GM12865 (cell line): ENCODE data around the gene INPP5E.

Source experiments
- DNase-seq: peaks from one replicate; pipeline ENCODE4 v3.0.0; 2010; ENCODE audit warnings: low read depth
- H3K4me3 ChIP-seq: 2 replicates; pipeline ENCODE4 v1.5.1; 2011; ENCODE audit warnings: mild to moderate bottlenecking, low read depth, low read length, control low read depth
- TF ChIP-seq, protein P1 (sequence below): IDR thresholded peaks from 2 replicates; pipeline ENCODE4 v1.5.1; 2011; ENCODE audit warnings: low read length, control low read depth, low read depth, inconsistent platforms; ENCODE audit not compliant: insufficient read depth; ENCODE audit errors: missing control alignments

Gene INPP5E

GRCh38 chr9:136397643-136398042 lies 42.0 kb downstream of the INPP5E start:
- TF ChIP-seq, protein P1, sequence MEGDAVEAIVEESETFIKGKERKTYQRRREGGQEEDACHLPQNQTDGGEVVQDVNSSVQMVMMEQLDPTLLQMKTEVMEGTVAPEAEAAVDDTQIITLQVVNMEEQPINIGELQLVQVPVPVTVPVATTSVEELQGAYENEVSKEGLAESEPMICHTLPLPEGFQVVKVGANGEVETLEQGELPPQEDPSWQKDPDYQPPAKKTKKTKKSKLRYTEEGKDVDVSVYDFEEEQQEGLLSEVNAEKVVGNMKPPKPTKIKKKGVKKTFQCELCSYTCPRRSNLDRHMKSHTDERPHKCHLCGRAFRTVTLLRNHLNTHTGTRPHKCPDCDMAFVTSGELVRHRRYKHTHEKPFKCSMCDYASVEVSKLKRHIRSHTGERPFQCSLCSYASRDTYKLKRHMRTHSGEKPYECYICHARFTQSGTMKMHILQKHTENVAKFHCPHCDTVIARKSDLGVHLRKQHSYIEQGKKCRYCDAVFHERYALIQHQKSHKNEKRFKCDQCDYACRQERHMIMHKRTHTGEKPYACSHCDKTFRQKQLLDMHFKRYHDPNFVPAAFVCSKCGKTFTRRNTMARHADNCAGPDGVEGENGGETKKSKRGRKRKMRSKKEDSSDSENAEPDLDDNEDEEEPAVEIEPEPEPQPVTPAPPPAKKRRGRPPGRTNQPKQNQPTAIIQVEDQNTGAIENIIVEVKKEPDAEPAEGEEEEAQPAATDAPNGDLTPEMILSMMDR: no peak
- DNase-seq: no peak
- no peak overlapping the region for H3K4me3 ChIP-seq

GRCh38 chr9:136396219-136396515 lies 43.5 kb downstream of the INPP5E start:
- no peak overlapping the region for H3K4me3 ChIP-seq
- DNase-seq: no peak
- TF ChIP-seq, protein P1: no peak

DNA sequence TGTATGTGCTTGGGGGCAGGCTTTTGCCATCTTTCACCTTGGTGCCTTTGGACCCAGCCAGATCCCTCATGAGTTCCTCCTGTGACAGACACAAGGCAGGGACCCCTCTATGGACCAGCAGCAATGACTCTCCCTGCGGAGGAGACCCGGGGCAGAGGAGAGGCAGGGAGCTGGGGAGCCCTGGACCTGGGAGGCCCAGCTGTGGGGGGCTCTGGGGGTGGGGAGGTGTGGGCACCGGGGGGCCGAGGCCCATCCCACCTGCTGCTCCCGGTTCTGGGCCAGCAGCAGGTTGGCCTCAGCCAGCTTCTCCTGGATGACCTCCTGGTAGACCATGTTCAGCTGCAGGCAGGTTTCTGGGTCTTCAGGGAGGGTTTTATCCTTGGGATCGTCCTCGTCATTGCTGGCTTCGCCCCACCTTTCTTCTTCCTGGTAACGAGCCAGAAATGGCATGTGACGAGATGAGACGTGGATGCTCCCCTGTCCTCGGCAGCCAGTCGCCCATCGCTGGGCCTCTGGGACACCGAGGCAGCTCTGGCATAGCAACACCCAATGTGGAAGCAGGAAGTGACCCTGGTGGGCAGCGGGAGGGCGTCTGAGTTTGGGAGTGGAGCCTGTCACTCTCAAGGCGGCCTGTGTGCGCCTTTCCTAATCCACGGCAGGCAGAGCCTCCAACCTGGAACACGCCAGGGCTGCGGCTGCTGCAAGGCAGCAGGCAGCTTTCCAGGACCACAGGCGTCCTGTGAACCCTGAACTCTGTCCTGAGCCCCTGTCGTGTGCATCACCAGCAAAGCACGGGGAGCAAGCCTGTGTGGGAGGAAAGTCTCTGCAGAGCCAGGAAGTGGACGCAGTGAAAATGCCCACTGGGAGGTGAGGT lies 44.1 kb downstream of the INPP5E start:
- TF ChIP-seq, protein P1: no peak
- no peak for DNase-seq
- H3K4me3 ChIP-seq: no peak overlapping the region

DNA sequence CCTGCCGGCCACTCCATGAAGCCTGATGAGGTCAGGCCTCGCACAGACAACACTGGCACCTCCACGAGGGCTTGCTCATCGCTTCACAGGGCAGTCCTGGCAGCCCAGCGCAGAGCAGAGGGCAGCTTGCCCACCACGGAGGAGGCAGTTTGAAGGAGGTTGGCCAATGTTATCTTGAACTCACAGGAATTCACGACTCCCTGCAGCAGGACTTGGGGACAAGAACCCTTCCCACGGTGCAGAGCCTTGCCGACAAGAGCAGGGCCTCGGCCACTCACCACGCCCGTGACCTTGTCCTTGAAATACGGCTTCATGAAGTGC lies 44.7 kb downstream of the INPP5E start:
- DNase-seq: no peak
- H3K4me3 ChIP-seq: no peak overlapping the region
- TF ChIP-seq, protein P1: no peak

GRCh38 chr9:136394312-136395019 lies 45.2 kb downstream of the INPP5E start:
- H3K4me3 ChIP-seq: no peak overlapping the region
- no peak for DNase-seq
- TF ChIP-seq, protein P1: no peak

- H3K4me3 ChIP-seq: no peak overlapping the region
- TF ChIP-seq, protein P1: no peak
- DNase-seq: no peak
These were observed 46.1 kb downstream of the INPP5E start for GRCh38 chr9:136393531-136393930.
